Suprapubic skin (tissue), 4 donors: ENCODE results near the gene CADM2. TPM values are rescaled to one million over a fixed set of nuclear protein-coding genes. Genes with fewer than 3 reads are reported as not detected.

Experiments
- DNase-seq, 2 donors: peaks; one replicate each; pipeline ENCODE4 v3.0.0-alpha.2; 2019; ENCODE audit warnings: low spot score in 2 of 2
- H3K27ac ChIP-seq: fragments of 200-600 bp; sonication (generic); one replicate; pipeline ENCODE4 v1.5.1; 2019
- H3K27me3 ChIP-seq: fragments of 200-600 bp; sonication (generic); one replicate; pipeline ENCODE4 v1.5.1; 2019
- H3K36me3 ChIP-seq: fragments of 200-600 bp; sonication (generic); one replicate; pipeline ENCODE4 v1.5.1; 2019
- H3K4me1 ChIP-seq: fragments of 200-600 bp; sonication (generic); one replicate; pipeline ENCODE4 v1.5.1; 2019
- H3K4me3 ChIP-seq: fragments of 200-600 bp; sonication (generic); one replicate; pipeline ENCODE4 v1.5.1; 2019; ENCODE audit warnings: mild to moderate bottlenecking
- H3K9me3 ChIP-seq: fragments of 200-600 bp; sonication (generic); one replicate; pipeline ENCODE4 v1.5.1; 2019
- EP300 ChIP-seq: sonication (generic); formaldehyde crosslinking; IDR thresholded peaks from one replicate; pipeline ENCODE4 v1.6.1; 2017; ENCODE audit warnings: antibody characterized with exemption
- POLR2A ChIP-seq, 2 donors: fragments of 450-650 bp; IDR thresholded peaks; one replicate each; pipeline ENCODE4 v1.6.1; 2017; ENCODE audit warnings: antibody characterized with exemption in 2 of 2, mild to moderate bottlenecking in 2 of 2, moderate library complexity in 2 of 2
- POLR2AphosphoS5 ChIP-seq, 3 donors: sonication (generic); formaldehyde crosslinking; IDR thresholded peaks; one replicate each; pipeline ENCODE4 v1.6.1; 2017; ENCODE audit warnings: antibody characterized with exemption in 3 of 3
- whole genome bisulfite sequencing: methylation state at CpG from one replicate; pipeline ENCODE4 v1.1.5; 2018; 5-methylcytosine and 5-hydroxymethylcytosine counted together
- total RNA-seq, 4 donors: library from RNA; depleted of rRNA; stranded (reverse); fragments of >200 nt; gene quantifications; one replicate each; pipeline ENCODE4 v1.1.0, GENCODE V29; 2016
- TF ChIP-seq, protein P1 (sequence below), 2 donors: fragments of 200-600 bp in 1 of 2; fragments of 450-650 bp in 1 of 2; sonication (generic) in 1 of 2; IDR thresholded peaks; one replicate each; pipeline ENCODE4 v1.5.1; 2016 to 2019; ENCODE audit warnings: antibody characterized with exemption in 2 of 2, mild to moderate bottlenecking in 1 of 2, moderate library complexity in 1 of 2

The CADM2 gene
- total RNA-seq, 4 donors from 2014 or later = 0.68 to 2.8 (median 1.4) TPM

DNA sequence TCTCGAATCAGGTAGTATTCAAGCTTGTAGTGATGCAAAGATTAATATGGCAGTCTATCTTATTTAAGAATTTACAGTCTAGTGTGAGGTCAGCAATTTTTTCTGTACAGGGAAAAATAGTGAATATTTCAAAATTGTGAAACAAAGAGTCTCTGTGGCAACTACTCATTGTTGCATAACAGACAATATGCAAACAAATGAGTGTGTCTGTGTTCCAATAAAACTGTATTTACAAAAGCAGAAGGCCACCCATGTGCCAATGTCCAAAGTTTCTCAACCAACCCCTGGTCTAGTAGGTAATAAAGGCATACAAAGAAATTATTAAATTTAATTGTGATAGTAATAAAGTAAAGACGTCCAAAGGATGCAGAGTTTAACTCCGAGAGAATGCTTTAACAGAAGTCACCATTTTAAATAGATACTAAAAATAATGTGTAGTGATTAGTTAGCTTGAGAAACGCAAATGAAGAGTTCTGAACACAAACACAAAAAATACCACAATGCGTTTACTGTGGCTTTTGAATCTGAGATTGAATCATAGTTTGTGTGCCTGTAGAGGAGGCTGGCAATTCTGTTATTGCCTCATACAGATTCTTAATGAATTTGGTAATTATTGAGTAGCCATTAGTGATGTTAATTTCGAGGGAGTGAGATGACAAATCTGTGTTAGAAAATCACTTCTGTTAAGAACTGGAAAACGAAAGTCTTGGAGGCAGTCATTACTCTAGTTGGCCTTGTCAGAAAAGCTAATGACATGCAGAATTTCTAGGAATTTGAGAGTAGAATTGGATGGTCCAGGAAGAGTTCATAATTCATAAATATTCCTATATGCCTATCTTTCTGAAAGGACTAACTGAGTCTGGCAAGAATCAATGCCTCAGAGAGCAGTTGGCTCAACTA lies 48.7 kb downstream of the CADM2 start:
- no peaks in the 10 kb centered on the region for H3K36me3 ChIP-seq
- H3K4me1 ChIP-seq = no peaks in the 10 kb centered on the region
- DNase-seq = no peak
- TF ChIP-seq, protein P1, sequence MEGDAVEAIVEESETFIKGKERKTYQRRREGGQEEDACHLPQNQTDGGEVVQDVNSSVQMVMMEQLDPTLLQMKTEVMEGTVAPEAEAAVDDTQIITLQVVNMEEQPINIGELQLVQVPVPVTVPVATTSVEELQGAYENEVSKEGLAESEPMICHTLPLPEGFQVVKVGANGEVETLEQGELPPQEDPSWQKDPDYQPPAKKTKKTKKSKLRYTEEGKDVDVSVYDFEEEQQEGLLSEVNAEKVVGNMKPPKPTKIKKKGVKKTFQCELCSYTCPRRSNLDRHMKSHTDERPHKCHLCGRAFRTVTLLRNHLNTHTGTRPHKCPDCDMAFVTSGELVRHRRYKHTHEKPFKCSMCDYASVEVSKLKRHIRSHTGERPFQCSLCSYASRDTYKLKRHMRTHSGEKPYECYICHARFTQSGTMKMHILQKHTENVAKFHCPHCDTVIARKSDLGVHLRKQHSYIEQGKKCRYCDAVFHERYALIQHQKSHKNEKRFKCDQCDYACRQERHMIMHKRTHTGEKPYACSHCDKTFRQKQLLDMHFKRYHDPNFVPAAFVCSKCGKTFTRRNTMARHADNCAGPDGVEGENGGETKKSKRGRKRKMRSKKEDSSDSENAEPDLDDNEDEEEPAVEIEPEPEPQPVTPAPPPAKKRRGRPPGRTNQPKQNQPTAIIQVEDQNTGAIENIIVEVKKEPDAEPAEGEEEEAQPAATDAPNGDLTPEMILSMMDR (IDR thresholded peaks at IDR 0.05) = no peak
- TF ChIP-seq POLR2AphosphoS5 (IDR thresholded peaks at IDR 0.05) (no peak), EP300 (no peak), POLR2A (IDR thresholded peaks at IDR 0.05) (no peak)
- no peaks in the 10 kb centered on the region for H3K27me3 ChIP-seq
- 63% methylated on average over 7 of the region's 7 CpGs for WGBS
- H3K4me3 ChIP-seq = no peak overlapping the region
- no peaks in the 10 kb centered on the region for H3K9me3 ChIP-seq
- H3K27ac ChIP-seq = no peak overlapping the region

DNA sequence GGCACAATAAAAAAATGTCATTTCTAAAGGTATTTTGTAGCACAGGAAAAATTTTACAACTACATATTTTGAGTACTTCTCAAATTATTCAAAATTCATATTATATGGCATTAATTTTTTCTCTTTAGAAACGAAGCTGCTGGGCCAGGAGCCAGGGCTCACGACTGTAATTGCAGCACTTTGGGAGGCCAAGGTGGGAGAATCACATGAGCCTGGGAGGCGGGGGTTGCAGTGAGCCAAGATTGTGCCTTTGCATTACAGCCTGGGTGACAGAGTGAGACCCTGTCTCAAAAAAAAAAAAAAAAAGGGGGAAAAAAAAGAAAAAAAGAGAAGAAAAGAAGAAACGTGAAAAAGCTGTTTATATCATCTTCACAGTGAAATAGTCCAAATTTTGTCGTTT lies 62.0 kb downstream of the CADM2 start:
- DNase-seq = no peak
- 62% methylated on average over 5 of the region's 5 CpGs for WGBS
- Histone ChIP-seq H3K36me3 (no peaks in the 10 kb centered on the region), H3K4me1 (no peaks in the 10 kb centered on the region), H3K27me3 (no peaks in the 10 kb centered on the region), H3K9me3 (no peaks in the 10 kb centered on the region), H3K27ac (no peak overlapping the region), H3K4me3 (no peak overlapping the region)
- no peak for TF ChIP-seq POLR2AphosphoS5 (IDR thresholded peaks at IDR 0.05)
- TF ChIP-seq, protein P1 (IDR thresholded peaks at IDR 0.05) = no peak
- no peak for TF ChIP-seq EP300
- no peak for TF ChIP-seq POLR2A (IDR thresholded peaks at IDR 0.05)

DNA sequence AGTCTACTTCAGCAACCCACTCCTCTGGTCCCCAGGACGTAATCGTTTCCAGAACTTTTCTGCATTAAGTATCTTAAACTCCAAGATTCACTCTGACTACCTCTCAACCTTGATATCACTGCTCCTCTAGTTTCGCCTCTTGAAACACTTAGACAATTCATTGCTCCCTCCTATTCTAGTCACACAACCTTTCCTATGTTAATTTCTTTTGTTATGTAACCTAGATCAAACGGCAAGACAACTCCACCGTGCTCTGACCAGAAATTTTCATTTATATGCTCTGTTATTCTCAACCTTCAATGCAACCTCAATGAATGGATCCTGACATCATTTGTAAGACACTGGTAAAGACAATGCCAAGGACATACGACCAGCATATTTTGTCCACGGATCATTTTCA lies 71.3 kb downstream of the CADM2 start:
- H3K27ac ChIP-seq = no peak overlapping the region
- WGBS = 82% methylated on average over 7 of the region's 7 CpGs
- DNase-seq = no peak

DNA sequence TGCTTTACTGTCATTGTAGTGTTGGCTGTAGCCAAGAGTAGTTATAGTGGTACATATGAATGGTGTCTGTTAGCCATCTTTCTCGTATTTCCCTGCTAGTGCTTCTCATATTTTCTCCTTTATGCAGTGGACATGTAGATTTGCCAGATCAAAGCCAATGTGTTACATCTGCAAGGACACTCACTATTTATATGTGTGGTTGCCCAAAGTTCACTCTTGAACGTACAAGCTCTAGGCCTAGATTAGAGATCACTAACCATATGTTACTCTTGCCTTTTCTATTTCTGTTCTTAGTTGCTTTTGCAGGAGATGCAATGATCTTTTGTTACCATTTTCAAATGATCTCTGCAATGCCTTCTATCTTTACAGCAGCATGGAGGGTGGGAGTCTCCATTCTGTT lies 78.4 kb downstream of the CADM2 start:
- H3K4me3 ChIP-seq = no peak overlapping the region
- H3K27me3 ChIP-seq = no peaks in the 10 kb centered on the region
- TF ChIP-seq, protein P1 (IDR thresholded peaks at IDR 0.05) = no peak
- TF ChIP-seq EP300 = no peak
- TF ChIP-seq POLR2A (IDR thresholded peaks at IDR 0.05) = no peak
- no peak for TF ChIP-seq POLR2AphosphoS5 (IDR thresholded peaks at IDR 0.05)
- 90% methylated on average over 2 of the region's 2 CpGs for WGBS
- H3K27ac ChIP-seq = no peak overlapping the region
- H3K9me3 ChIP-seq = no peaks in the 10 kb centered on the region
- no peaks in the 10 kb centered on the region for H3K36me3 ChIP-seq
- no peak for DNase-seq
- H3K4me1 ChIP-seq = no peaks in the 10 kb centered on the region

More for the DNA sequence above, 71.3 kb downstream of the CADM2 start:
- Histone ChIP-seq H3K27me3 (no peaks in the 10 kb centered on the region), H3K4me1 (no peaks in the 10 kb centered on the region), H3K36me3 (no peaks in the 10 kb centered on the region), H3K9me3 (no peaks in the 10 kb centered on the region), H3K4me3 (no peak overlapping the region)
- TF ChIP-seq POLR2AphosphoS5 (IDR thresholded peaks at IDR 0.05) = no peak
- TF ChIP-seq POLR2A (IDR thresholded peaks at IDR 0.05) = no peak

DNA sequence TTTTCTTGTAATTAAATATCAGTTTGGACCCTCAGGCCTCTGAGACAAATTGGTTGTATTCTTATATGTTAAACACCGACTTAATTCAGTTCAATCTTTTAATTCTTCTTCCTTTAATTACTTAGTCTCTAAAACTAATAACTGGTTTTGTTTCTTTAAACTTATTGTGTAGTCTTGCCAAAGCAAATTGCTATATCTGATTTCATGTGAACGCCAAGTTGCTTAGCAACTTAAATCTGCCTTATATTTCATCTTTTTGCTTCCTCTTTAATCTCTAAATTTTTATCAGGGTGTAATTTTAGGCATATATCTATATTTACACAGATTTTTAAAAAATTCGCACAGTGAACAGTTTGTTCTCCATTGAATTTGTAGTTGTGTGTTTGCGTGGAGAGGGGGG lies 82.2 kb downstream of the CADM2 start:
- no peak overlapping the region for H3K4me3 ChIP-seq
- TF ChIP-seq, protein P1 (IDR thresholded peaks at IDR 0.05) = no peak
- TF ChIP-seq POLR2A (IDR thresholded peaks at IDR 0.05) (no peak), POLR2AphosphoS5 (IDR thresholded peaks at IDR 0.05) (no peak), EP300 (no peak)
- WGBS = 63% methylated on average over 4 of the region's 4 CpGs

More for the DNA sequence above, 82.2 kb downstream of the CADM2 start:
- Histone ChIP-seq H3K4me1 (no peaks in the 10 kb centered on the region), H3K27ac (no peak overlapping the region), H3K36me3 (no peaks in the 10 kb centered on the region), H3K27me3 (no peaks in the 10 kb centered on the region), H3K9me3 (no peaks in the 10 kb centered on the region)
- DNase-seq = no peak
